GM21529 (cell line): ENCODE results near the gene IFRD2.
"Not testable (repeated sequence)": the region's sequence is repeated elsewhere in the genome, so short reads cannot be mapped to it uniquely, and the experiment has no call there.

Experiments
- ATAC-seq: cut with Tn5 transposase; IDR thresholded peaks from one replicate; pipeline ENCODE4 v1.9.1; 2021; ENCODE audit not compliant: unreplicated experiment

IFRD2 gene

GRCh38 chr3:50324351-50325112, 32.3 kb upstream of the IFRD2 start:
- ATAC-seq = no peak

GRCh38 chr3:50323614-50324199, 31.5 kb upstream of the IFRD2 start:
- no peak for ATAC-seq

- ATAC-seq = no peak
Measured at GRCh38 chr3:50323092-50323600, 30.9 kb upstream of the IFRD2 start.

- no peak for ATAC-seq
Measured at GRCh38 chr3:50322386-50323091, 30.3 kb upstream of the IFRD2 start, which contains the start of gene HYAL2. Gene HYAL2 (minus strand): TSS chr3:50322745. CDS start chr3:50320489, 2,256 bp downstream.

- ATAC-seq = no peak
Measured at GRCh38 chr3:50322115-50322385, 29.8 kb upstream of the IFRD2 start.

GRCh38 chr3:50321336-50322114, 29.3 kb upstream of the IFRD2 start:
- peak; percentile 77 for ATAC-seq

GRCh38 chr3:50320853-50321335, 28.7 kb upstream of the IFRD2 start:
- peak; percentile 46 for ATAC-seq

- no peak for ATAC-seq
Measured at GRCh38 chr3:50319894-50320625, 27.8 kb upstream of the IFRD2 start.

- no peak for ATAC-seq
Measured at GRCh38 chr3:50319181-50319893, 27.1 kb upstream of the IFRD2 start.

GRCh38 chr3:50318615-50319014, 26.4 kb upstream of the IFRD2 start:
- ATAC-seq = no peak

- ATAC-seq = no peak
Measured at GRCh38 chr3:50318163-50318562, 25.9 kb upstream of the IFRD2 start.

GRCh38 chr3:50317300-50317699, 25.1 kb upstream of the IFRD2 start:
- no peak for ATAC-seq

- no peak for ATAC-seq
Measured at GRCh38 chr3:50316657-50317242, 24.5 kb upstream of the IFRD2 start.

GRCh38 chr3:50314816-50315215, 22.6 kb upstream of the IFRD2 start:
- ATAC-seq = no peak

GRCh38 chr3:50314342-50314741, 22.1 kb upstream of the IFRD2 start:
- no peak for ATAC-seq

GRCh38 chr3:50312041-50312440, 19.8 kb upstream of the IFRD2 start:
- not testable (repeated sequence) for ATAC-seq

- no peak for ATAC-seq
Measured at GRCh38 chr3:50304601-50305000, 12.4 kb upstream of the IFRD2 start.

- no peak for ATAC-seq
Measured at GRCh38 chr3:50303013-50303815, 11.0 kb upstream of the IFRD2 start, which contains the start of gene HYAL1. Gene HYAL1 (minus strand): TSS chr3:50303574. CDS start chr3:50302956, 618 bp downstream.
